ENCODE measurements around the gene IARS1. TPM values are rescaled to one million over a fixed set of nuclear protein-coding genes. Genes with fewer than 3 reads are reported as not detected.

IARS1 gene
- total and polyA plus RNA-seq, 2 experiments from 2014 or later = 105 to 310 TPM

DNA sequence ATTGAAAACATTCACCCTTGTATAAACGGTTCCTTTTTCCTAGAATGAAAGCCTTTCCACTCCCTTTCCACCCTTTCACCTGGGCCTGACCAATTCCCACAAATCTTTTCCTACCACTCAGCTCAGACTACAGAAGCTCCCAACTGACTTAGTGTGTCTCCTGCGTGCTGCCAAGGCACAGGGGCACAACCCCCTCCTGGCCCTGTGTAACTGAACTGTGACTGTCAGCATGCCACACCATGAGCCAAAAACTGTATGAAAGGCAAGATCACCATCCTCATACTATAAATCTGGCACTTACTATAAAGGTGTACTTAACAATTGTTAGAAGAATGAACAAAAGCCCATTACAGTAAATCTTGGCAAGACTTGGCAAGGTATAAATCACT lies 20.1 kb upstream of the IARS1 start:
- Histone ChIP-seq H2AFZ (no peak overlapping the region), H3K4me2 (no peak overlapping the region), H3K79me2 (replicated peaks; ENCODE audit: insufficient read depth) (peaks cover 22% of the 10 kb centered on the region), H4K20me1 (replicated peaks; ENCODE audit: insufficient read depth) (peaks cover 21% of the 10 kb centered on the region), H3F3A (replicated peaks; ENCODE audit: low read depth) (no peaks in the 10 kb centered on the region), H3K27me3 (ENCODE audit: insufficient read depth) (no peaks in the 10 kb centered on the region), H3K4me3 (no peak overlapping the region), H3K36me3 (ENCODE audit: insufficient read depth) (peaks cover 36% of the 10 kb centered on the region), H3K27ac (ENCODE audit: low read depth) (no peak overlapping the region), H3K9me2 (ENCODE audit: insufficient read depth) (no peaks in the 10 kb centered on the region), H3K4me1 (ENCODE audit: insufficient read depth) (no peaks in the 10 kb centered on the region)
- DNase-seq (ENCODE audit: low spot score) = no peak
- H3K36me3 Mint-ChIP-seq (ENCODE audit: low read depth) = peaks cover 61% of the 10 kb centered on the region
- H3K27me3 Mint-ChIP-seq (ENCODE audit: insufficient read depth, low read depth, poor library complexity) = peaks cover 2% of the 10 kb centered on the region
- peak overlapping the region; percentile 35; the same call in 1 of the 2 replicates for H3K27ac Mint-ChIP-seq
- TF ChIP-seq ZNF462 (CRISPR knock-in tag; IDR thresholded peaks at IDR 0.05) = no peak
- no peak for TF ChIP-seq REST (IDR thresholded peaks at IDR 0.05; ENCODE audit: unreplicated experiment)
- TF ChIP-seq, protein P1, sequence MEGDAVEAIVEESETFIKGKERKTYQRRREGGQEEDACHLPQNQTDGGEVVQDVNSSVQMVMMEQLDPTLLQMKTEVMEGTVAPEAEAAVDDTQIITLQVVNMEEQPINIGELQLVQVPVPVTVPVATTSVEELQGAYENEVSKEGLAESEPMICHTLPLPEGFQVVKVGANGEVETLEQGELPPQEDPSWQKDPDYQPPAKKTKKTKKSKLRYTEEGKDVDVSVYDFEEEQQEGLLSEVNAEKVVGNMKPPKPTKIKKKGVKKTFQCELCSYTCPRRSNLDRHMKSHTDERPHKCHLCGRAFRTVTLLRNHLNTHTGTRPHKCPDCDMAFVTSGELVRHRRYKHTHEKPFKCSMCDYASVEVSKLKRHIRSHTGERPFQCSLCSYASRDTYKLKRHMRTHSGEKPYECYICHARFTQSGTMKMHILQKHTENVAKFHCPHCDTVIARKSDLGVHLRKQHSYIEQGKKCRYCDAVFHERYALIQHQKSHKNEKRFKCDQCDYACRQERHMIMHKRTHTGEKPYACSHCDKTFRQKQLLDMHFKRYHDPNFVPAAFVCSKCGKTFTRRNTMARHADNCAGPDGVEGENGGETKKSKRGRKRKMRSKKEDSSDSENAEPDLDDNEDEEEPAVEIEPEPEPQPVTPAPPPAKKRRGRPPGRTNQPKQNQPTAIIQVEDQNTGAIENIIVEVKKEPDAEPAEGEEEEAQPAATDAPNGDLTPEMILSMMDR (conservative IDR thresholded peaks at IDR 0.05; ENCODE audit: low read depth in 2 of 2) = no peak
- no peak for TF ChIP-seq ZNF331 (CRISPR knock-in tag; IDR thresholded peaks at IDR 0.05; ENCODE audit: low read depth)
- no peak for TF ChIP-seq STAT1 (IDR thresholded peaks at IDR 0.05; ENCODE audit: unreplicated experiment)
- no peak for TF ChIP-seq NANOG (IDR thresholded peaks at IDR 0.05; ENCODE audit: borderline replicate concordance)
- TF ChIP-seq EZH2phosphoT487 (IDR thresholded peaks at IDR 0.05; ENCODE audit: unreplicated experiment) = no peak
- no peak for TF ChIP-seq CREB1 (CRISPR knock-in tag; IDR thresholded peaks at IDR 0.05; ENCODE audit: low read depth)
- no peak for TF ChIP-seq EZH2 (IDR thresholded peaks at IDR 0.05; ENCODE audit: low read depth, unreplicated experiment)
- no peak for TF ChIP-seq JUNB (IDR thresholded peaks at IDR 0.05; ENCODE audit: unreplicated experiment)
- TF ChIP-seq POLR2AphosphoS5 (IDR thresholded peaks at IDR 0.05; ENCODE audit: low read depth) = no peak
- no peak for TF ChIP-seq ETS1 (IDR thresholded peaks at IDR 0.05)
- no peak for TF ChIP-seq ZNF114 (CRISPR knock-in tag; IDR thresholded peaks at IDR 0.05)
- no peak for ATAC-seq
- H3K4me3 Mint-ChIP-seq = no peak overlapping the region
- no peaks in the 10 kb centered on the region for H3K9me3 Mint-ChIP-seq
- no peaks in the 10 kb centered on the region for H3K4me1 Mint-ChIP-seq

Data from GM23338 (cell line).